ENCODE data around the gene HECTD3.

- TF ChIP-seq GATA2 (IDR thresholded peaks at IDR 0.05; ENCODE audit: low read depth, low read length) (no peak), GATA3 (IDR thresholded peaks at IDR 0.05; ENCODE audit: low read depth, low read length) (no peak)
Observed at GRCh38 chr1:45033356-45033755, 22.2 kb upstream of the HECTD3 start.
